ENCODE results near the gene AICDA.
"Not testable (repeated sequence)": the region's sequence is repeated elsewhere in the genome, so short reads cannot be mapped to it uniquely, and the experiment has no call there.

AICDA gene

DNA sequence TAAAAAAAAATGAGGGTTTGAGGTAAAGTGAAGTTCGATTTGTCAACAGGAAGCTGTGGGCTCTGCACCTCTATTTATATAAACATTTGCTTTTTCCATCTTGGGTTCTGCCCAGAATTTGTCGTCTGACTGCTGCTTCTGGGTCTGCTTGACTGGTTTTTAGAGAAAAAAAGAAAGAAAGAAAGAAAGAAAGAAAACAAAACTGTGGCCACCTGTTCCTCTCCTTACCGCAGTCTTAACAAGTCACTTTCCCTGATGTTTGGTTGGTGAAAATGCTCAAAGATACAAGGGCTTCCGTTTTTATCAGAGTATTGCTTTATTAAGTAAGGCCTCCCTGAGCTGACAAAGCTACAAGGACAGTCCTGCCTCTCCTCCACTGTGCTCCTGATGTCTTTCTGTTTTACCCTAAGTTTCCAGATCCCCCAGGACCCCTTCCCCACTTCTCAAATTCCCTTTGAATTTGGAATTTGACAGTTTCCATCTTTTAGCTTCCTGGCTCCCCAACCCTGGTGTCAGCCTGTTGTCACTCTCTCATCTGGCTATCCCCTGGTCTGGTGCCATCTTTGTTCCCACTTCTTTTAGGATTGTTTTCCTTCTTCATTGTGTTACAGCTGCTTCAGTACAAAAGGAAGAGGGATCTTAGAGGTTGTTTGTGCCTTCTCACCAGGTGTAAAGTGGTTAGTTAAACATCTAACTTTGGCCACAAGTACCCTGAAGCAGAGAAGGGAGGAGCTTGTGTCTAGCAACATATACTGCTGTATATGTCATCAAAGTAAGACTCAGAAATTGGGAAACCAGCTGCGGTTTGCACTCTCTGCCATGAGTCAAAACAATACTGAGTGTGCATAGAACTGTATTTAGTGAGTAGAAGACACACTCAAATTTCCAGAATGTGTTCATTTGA is 31.9 kb upstream of the AICDA start:
- TF ChIP-seq, protein P1, sequence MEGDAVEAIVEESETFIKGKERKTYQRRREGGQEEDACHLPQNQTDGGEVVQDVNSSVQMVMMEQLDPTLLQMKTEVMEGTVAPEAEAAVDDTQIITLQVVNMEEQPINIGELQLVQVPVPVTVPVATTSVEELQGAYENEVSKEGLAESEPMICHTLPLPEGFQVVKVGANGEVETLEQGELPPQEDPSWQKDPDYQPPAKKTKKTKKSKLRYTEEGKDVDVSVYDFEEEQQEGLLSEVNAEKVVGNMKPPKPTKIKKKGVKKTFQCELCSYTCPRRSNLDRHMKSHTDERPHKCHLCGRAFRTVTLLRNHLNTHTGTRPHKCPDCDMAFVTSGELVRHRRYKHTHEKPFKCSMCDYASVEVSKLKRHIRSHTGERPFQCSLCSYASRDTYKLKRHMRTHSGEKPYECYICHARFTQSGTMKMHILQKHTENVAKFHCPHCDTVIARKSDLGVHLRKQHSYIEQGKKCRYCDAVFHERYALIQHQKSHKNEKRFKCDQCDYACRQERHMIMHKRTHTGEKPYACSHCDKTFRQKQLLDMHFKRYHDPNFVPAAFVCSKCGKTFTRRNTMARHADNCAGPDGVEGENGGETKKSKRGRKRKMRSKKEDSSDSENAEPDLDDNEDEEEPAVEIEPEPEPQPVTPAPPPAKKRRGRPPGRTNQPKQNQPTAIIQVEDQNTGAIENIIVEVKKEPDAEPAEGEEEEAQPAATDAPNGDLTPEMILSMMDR (conservative IDR thresholded peaks at IDR 0.05; ENCODE audit: low read length), result no peak
- no peak for DNase-seq (ENCODE audit: low read depth)
- H3K4me3 ChIP-seq (ENCODE audit: low read length), result no peak overlapping the region

DNA sequence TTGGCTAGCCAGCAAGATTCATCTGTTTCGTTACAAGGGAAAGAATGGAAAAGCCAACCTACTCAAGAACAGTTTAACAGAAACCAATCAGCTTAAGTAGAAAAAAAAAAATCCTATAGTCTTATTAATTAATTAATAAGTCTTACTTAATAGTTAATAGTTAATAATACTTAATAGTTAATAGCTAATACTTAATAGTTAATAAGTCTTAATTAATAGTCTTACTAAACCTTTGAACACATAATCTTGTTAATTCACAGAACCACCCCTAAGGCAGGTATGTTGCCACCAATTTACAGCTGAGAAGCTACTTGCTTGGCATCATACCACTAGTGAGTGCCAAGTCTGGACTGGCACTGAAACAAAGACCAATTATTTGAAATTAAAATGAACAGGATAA is 30.1 kb upstream of the AICDA start:
- TF ChIP-seq, protein P1 (conservative IDR thresholded peaks at IDR 0.05; ENCODE audit: low read length), result no peak
- no peak overlapping the region for H3K4me3 ChIP-seq (ENCODE audit: low read length)
- no peak for DNase-seq (ENCODE audit: low read depth)

DNA sequence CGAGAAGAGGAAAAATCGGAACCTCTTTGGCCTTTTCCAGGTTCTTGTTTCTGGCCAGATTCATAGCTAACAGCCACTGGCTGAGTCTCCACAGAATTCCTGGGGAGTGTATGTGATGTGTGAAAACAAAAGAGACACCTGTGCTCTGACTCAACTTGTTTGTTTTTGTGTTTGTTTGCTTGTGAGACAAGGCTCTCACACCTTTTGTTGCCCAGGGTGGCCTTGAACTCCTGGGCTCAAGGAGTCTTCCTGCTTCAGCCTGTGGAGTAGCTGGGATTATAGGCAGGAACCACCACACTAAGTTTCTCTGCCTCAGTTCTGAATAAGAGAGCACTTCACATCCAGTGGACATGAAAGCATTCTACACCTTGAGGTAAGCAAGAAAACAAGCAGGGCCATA is 27.3 kb upstream of the AICDA start:
- TF ChIP-seq, protein P1 (conservative IDR thresholded peaks at IDR 0.05; ENCODE audit: low read length), result no peak
- DNase-seq (ENCODE audit: low read depth), result no peak

DNA sequence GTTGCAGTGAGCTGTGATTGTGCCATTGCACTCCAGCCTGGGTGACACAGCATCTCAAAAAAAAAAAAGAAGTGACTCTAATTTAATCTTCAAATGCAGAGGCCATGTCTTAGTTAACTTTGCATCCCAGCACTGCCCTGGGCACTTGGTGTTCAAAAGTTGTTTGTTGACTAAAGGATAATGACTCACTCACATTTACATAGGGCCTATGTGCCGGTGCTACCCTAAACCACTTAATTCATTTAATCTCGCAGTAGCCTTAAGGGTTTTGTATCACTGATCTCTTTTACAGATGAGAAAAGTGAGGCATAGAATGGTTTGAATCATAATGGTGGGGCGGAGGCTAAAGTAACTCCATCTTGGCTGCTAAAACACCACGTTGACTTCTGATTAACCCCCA is 26.3 kb upstream of the AICDA start:
- no peak for DNase-seq (ENCODE audit: low read depth)
- no peak overlapping the region for H3K4me3 ChIP-seq (ENCODE audit: low read length)
- TF ChIP-seq, protein P1 (conservative IDR thresholded peaks at IDR 0.05; ENCODE audit: low read length), result no peak

More for the DNA sequence above, 27.3 kb upstream of the AICDA start:
- H3K4me3 ChIP-seq (ENCODE audit: low read length), result no peak overlapping the region

DNA sequence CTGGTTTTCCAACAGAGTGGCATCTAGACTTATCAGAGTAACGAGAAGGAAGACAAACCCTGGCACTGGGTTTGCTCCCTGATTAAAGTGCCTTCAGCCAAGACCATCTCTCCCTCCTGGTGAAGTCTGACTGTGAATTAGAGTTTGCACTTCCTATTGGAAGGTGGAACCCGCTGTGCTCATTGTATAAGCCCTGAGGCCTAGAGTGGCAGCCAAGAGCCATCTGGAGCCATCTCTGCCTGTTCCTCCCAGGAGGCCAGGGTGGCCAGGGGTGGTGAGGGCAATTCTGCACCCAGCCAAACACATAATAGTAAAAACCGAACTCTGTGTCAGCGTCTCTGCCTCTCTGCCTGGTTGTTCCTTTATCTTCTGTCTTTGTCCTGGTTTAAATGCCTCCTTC is 25.0 kb upstream of the AICDA start:
- no peak overlapping the region for H3K4me3 ChIP-seq (ENCODE audit: low read length)
- TF ChIP-seq, protein P1 (conservative IDR thresholded peaks at IDR 0.05; ENCODE audit: low read length), result no peak

DNA sequence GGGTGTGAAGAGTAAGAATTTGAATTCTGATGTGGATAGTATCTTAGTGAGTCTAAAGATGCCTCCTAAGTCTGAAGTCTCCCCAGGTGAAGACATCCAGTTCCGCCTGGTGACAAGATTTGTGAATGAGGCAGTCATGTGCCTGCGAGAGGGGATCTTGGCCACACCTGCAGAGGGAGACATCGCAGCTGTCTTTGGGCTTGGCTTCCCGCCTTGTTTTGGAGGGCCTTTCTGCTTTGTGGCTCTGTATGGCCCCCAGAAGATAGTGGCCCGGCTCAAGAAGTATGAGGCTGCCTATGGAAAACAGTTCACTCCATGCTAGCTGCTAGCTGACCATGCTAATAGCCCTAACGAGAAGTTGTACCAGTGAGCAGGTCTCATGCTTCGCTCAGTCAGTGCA is 24.6 kb upstream of the AICDA start:
- TF ChIP-seq, protein P1 (conservative IDR thresholded peaks at IDR 0.05; ENCODE audit: low read length), result no peak

More for the DNA sequence above, 25.0 kb upstream of the AICDA start:
- DNase-seq (ENCODE audit: low read depth), result no peak

GRCh38 chr12:8636581-8636980 is 23.9 kb upstream of the AICDA start:
- DNase-seq (ENCODE audit: low read depth), result no peak
- TF ChIP-seq, protein P1 (conservative IDR thresholded peaks at IDR 0.05; ENCODE audit: low read length), result no peak
- no peak overlapping the region for H3K4me3 ChIP-seq (ENCODE audit: low read length)

More for the DNA sequence above, 24.6 kb upstream of the AICDA start:
- H3K4me3 ChIP-seq (ENCODE audit: low read length), result no peak overlapping the region
- DNase-seq (ENCODE audit: low read depth), result no peak

DNA sequence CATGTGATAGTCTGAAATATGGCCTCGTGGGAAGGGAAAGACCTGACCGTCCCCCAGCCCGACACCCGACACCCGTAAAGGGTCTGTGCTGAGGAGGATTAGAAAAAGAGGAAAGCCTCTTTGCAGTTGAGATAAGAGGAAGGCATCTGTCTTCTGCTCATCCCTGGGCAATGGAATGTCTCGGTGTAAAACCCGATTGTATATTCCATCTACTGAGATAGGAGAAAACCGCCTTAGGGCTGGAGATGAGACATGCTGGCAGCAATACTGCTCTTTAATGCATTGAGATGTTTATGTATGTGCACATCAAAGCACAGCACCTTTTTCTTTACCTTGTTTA is 23.3 kb upstream of the AICDA start:
- DNase-seq (ENCODE audit: low read depth); H3K4me3 ChIP-seq (ENCODE audit: low read length): not testable (repeated sequence)

- not testable (repeated sequence) for DNase-seq (ENCODE audit: low read depth); H3K4me3 ChIP-seq (ENCODE audit: low read length)
These were observed 22.8 kb upstream of the AICDA start for GRCh38 chr12:8635342-8636006.
